ENCODE results near the gene ABITRAM.

DNA sequence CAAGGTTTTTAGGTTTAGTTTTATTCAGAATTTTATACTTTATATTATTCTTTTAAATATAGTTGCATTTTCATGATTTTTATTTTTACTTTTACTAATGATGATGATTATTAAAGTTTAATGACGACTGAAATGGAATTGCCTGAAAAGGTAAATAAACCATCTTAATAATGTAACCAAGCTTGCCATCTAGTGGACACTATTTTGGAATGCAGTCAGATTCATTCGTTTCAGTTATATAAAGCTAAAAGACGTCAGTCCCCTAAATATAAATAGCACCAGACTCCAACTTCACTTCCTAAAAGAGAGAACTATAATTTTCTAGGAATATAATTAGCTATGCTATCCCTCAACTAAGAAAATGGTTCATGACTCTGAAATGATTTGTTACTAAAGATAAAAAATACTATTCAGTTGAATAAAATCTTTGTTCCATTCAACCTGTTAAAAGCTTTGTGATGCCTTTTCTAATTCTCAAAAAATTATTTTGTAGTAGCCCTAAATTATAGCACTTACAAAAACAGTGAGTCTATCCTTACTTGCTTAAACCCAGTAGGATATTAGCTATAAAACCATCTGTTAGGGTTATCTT, 19.9 kb downstream of the ABITRAM start:
- TF ChIP-seq, protein P1, sequence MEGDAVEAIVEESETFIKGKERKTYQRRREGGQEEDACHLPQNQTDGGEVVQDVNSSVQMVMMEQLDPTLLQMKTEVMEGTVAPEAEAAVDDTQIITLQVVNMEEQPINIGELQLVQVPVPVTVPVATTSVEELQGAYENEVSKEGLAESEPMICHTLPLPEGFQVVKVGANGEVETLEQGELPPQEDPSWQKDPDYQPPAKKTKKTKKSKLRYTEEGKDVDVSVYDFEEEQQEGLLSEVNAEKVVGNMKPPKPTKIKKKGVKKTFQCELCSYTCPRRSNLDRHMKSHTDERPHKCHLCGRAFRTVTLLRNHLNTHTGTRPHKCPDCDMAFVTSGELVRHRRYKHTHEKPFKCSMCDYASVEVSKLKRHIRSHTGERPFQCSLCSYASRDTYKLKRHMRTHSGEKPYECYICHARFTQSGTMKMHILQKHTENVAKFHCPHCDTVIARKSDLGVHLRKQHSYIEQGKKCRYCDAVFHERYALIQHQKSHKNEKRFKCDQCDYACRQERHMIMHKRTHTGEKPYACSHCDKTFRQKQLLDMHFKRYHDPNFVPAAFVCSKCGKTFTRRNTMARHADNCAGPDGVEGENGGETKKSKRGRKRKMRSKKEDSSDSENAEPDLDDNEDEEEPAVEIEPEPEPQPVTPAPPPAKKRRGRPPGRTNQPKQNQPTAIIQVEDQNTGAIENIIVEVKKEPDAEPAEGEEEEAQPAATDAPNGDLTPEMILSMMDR (IDR thresholded peaks at IDR 0.05 in 8 of 11, conservative IDR thresholded peaks at IDR 0.05 in 3 of 11) = peak; percentile 29 to 73 (median 64)
- TF ChIP-seq POLR2A (IDR thresholded peaks at IDR 0.05) = no peak

Data from spleen (tissue), 7 donors.